T-helper 1 cell (primary cell): Measurements from ENCODE around the gene RSPH1.
A peak's percentile ranks its signal among the peaks of the same experiment; 100 is the strongest.

Experiments used
- DNase-seq, 5 donors: peaks; one replicate each; pipeline ENCODE4 v3.0.0-alpha.2; 2012 to 2020

The RSPH1 gene

DNA sequence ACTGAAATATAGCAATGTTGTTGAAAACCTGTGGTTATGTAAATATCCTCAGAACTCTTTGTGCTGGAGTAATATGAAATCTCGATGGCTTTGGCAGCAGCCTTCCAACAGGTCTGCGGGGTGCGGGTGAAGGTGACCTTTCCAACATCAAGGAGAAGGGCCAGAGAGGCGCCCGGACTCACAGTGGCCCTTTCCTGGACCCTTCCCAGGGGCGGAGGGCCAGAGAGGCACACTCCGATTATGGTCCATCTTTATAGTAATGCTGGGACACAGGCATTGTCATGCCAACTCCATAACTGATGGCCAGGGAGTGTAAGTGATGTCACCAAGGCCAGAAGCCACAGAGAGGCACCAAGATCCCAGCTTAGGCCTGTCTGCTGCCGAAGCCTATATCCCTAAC lies 35.7 kb upstream of the RSPH1 start:
- no peak for DNase-seq

DNA sequence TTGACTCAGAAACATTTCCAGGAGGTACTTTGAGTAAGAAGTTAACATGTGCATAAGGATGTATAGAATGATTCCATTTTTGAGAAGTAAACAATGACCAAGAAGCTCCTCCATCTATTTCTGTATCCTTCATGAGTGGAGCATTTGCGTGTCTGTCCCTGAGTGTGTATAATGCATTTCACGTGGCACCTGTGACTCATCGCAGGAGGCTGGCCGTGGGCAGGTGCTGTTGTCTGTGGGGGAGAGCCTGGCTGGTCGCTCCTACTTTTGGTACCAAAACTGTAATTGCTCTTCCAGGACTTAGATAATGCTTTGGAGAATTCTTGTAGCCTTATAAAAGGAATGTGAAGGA lies 34.1 kb upstream of the RSPH1 start:
- no peak for DNase-seq

DNA sequence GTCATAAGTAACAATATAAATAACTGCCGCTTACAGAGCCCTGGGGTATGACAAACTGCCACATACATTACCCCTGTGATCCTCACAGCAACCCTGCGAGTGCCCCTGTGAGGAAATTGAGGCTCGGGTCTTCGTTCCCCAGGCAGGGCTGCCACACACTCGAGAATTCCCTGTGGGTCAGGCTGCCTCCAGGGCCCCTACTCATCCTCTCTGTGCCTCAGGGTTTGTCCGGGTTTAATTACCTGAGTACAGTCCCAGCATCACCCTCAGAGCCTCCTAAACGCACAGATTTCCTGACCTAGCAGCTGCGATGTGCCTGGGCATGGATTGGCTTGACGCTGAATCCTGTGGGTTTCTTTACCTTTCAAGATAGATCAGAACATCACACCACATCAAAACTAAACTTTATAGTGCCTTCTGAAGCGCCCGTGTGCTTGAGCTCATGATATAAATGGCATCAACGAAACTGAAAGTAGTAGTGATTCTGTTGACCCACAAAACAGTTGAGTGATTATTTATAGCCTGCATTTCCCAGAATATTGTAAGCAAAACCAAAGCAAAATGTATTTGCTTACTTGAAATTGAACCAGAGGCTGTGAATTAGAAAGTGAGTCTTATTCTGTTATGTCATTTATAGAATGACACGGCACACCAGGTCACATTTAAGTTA lies 31.6 kb upstream of the RSPH1 start:
- peak in 4 of 5 donors; percentile 30 to 82 (median 48) for DNase-seq

DNA sequence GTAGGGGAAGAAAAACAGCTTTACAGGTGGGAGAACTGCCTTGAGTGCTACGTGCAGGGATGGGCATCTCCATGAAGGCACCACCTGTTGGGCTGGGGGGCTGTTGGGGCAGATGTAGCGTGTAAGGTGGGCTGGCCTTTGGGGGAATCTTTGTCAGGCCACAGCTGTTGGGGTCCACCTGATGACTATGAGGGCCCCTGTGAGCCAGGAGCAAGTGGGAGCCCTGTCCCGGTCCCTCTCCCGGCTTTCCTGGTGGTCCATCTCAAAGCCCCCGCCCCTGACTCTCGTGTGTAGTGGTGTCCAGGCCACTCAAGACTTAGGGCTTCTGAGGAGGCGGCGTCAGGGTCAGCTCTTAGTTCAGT lies 31.1 kb upstream of the RSPH1 start:
- DNase-seq = no peak

GRCh38 chr21:42526379-42526727 lies 30.3 kb upstream of the RSPH1 start:
- DNase-seq = no peak

DNA sequence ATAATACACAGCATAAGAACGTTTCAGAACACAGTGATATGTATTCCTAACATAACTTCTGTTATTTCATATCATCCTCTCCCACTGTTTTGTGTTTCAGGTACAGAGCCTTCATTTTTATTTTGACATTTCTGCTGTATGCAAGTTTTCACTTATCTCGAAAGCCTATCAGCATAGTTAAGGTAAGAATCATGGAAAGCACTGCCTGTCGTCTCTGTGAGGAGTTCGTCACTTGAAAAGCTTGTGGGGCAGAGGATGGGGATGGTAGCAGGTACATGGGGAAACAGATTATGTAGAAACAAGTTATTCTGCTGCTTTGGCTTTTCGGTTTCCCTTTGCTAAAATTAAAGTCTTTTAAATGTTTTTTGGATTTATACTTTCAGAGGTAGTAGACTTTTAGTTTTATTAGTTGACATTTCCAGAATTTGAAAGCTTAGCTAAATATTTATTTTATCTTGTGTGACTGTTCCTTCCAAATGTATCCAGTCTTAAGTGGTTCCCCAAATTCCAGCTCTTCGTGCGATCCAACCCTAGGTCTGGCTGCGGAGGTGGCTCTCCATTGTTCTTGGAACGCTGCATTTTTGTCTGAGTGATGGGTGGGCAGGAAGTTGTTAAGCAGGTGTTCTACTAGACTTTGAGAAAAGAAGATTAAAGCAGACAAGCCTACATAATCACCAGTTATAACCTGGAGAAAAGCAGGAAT lies 29.8 kb upstream of the RSPH1 start:
- DNase-seq = no peak

DNA sequence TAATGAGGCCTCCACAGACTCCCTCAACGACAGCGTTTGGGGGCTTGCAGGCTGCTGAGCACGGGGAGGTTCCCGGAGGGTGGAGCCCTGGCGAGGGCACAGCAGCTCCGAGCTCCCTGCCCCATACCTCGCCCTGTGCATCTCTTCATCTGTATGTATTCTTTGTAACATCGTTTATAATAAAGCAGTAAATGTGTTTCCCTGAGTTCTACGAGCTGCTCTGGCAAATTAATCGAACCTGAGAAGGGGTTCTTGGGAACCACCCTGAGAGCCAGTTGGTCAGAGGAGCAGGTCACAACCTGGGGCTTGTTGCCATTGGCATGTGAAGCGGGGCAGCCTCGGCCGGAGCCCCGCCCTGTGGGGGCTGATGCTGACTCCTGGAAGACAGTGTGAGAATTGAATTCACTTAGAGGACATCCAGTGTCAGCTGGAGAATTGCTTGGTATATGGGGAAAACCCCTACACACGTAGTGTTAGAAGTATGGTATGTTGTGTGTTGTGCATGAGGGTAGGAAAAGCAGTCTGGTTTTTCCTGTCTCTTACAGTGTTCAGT lies 29.1 kb upstream of the RSPH1 start:
- no peak for DNase-seq

GRCh38 chr21:42524341-42525028 lies 28.5 kb upstream of the RSPH1 start:
- no peak for DNase-seq

DNA sequence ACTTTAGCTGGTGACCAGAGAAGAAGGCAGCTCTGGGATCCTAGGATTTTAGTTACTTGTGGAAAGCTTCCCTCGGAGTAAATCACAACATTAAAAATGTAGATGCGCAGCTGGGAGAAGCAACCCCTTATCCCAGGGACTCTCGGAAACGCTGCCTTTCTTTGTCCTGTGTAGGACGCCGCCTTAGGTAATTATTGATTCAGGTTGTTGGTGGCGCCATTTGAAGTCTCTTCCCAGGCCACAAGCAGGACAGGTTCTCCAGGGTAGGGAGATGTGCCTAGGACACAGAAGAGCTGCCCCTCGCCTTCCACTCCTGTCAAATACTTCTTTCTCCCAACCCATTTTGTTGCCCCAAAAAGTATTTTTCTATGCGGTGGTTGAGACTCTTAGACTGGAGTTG lies 27.9 kb upstream of the RSPH1 start:
- DNase-seq = no peak

DNA sequence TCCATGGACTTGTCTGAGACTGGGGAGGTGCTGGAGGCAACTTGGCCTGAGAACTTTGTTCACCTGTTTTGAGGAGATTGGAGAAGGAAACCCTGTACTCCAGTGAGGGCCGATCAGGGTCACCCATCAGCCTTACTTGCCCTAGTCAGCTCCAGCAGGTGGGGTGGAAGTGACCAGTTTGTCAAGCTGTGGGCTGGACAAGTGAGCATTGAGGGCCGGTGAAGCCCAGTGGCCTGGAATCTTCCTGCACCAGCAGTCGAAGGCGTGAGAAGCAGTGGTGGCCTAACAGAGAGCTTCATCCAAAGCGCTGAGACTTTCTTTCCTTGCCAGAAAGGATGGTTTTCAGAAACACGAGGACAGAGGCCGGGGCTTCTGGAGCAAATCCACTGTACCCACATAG lies 27.2 kb upstream of the RSPH1 start:
- DNase-seq = no peak

GRCh38 chr21:42522771-42523170 lies 26.7 kb upstream of the RSPH1 start:
- no peak for DNase-seq

DNA sequence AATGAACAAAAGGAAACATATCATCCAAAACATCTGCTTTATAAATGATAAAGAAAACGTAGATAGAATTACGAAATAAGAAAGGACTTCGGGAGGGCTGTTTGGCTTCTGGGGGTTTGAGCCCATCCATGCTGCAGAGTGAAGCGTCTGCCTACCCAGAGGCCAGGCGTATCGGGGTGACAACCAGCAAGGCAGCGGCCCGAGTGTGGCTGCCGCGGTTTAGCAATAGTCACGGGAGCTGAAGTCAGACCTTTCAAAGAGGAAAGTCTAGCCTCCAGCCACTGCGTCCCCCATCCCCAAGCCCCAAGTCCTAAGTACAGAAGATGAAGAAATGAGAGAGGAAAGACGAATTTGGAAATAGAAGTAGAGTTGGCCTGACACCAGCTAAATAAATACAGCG lies 26.2 kb upstream of the RSPH1 start:
- DNase-seq = no peak

DNA sequence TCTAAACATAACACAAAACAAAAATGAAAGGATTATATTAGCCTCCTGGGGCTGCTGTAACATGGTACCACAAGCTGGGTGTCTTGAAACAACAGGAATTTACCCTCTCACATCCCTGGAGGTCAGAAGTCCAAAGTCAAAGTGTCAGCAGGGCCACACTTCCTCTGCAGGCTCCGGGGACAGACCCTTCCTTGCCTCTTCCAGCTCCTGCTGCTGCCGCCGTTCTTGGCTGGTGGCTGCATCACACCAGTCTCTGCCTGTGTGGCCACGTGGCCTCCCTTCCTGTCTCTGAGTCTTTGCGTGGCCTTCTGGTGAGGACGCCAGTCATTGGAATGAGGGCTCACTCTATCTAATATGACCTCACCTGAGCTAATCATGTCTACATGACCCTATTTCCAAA lies 25.8 kb upstream of the RSPH1 start:
- no peak for DNase-seq

DNA sequence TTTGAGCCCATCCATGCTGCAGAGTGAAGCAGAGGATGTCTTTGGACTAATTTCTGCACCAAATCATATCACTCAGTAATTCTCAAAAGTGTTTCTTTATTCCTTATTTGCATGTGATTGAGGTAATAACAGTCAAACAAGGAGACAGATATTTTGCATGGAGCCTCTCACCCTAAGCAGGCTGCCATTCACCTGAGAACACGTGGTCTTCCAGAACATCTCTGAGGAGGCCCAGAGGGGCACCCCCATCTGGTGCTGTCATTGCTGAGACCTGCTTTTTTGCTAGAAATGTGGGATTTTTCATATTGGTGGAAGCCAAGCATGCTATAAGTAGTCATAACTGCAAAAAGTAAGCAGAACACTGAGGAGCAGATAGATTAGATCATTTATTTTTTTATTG lies 25.4 kb upstream of the RSPH1 start:
- no peak for DNase-seq

DNA sequence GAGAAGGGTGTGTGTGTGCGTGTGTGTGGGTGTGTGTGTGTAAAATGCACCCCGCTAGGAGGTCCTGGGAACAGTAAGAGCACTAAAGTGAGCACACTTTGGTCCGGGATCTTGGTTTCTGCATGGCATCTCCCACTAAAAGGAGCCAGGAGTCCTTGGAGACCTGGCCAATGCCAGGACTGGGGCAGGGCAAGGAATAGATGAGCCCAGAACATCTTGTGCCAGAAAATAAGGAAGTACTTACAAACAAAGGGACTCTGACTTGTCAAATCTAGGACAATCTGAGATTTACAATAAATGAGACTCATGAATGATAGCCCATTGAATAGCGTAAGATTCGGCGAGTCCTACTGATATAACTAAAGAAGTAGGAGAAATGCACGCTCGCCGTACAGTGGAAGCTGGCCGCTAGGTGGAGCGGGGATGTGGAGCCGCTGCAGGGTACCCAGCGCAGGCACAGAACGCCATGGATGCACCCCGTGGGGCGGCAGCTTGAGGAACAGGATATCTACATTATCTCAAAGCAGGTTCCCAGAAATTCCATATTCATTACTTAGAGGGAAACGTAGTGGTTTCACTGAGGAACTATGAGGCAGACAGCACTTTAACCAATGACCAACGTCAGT lies 24.7 kb upstream of the RSPH1 start:
- DNase-seq = no peak

- no peak for DNase-seq
Measured at GRCh38 chr21:42518626-42519025, 22.6 kb upstream of the RSPH1 start.

GRCh38 chr21:42518215-42518614 lies 22.2 kb upstream of the RSPH1 start:
- DNase-seq = no peak

GRCh38 chr21:42515708-42516502 lies 19.9 kb upstream of the RSPH1 start:
- no peak for DNase-seq

- no peak for DNase-seq
Measured at GRCh38 chr21:42514883-42515228, 18.8 kb upstream of the RSPH1 start.

DNA sequence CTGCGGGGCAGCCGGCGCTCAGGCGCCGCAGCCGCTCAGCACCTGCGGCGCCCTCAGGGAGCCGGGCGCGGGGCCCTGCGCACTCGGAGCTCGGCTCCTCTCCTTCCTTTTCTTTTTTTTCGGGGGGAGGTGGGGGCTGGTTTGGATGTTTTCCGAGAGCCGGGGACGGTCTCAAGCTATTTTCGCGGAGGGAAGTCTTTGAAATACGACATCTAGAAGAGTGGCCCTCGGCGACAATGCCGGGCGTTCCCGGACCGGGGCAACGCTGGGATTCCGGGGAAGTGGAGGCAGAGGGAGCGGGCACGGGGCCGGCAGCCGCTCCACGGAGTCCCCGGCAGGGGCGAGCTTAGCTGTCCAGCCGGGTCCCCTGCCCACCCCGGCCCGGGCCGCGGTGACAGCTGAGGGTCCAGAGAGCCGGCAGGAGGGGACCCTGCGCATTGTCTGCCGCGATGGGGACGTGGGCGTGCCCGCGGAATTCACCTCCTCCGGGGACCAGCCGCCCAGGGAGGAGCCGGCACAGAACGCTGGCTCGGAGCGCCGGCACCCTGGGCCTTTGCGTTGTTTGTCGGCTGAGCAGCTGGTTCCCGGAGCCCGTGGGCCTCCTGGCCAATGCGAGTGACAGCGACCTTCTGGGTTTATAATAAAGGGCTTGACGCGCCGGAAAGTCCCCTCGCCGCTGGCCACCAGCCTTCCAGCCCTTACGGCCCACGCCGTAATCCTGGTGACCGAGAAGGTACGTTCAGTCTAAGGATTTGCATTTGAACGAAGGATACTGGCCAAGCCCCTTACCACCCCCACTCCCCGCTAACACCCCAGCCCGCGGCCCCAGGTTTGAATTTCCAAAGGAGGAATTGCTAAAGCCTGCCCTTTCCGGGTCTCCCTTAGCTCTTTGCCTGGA lies 18.2 kb upstream of the RSPH1 start:
- DNase-seq = peak; percentile 23 to 48 (median 42)

DNA sequence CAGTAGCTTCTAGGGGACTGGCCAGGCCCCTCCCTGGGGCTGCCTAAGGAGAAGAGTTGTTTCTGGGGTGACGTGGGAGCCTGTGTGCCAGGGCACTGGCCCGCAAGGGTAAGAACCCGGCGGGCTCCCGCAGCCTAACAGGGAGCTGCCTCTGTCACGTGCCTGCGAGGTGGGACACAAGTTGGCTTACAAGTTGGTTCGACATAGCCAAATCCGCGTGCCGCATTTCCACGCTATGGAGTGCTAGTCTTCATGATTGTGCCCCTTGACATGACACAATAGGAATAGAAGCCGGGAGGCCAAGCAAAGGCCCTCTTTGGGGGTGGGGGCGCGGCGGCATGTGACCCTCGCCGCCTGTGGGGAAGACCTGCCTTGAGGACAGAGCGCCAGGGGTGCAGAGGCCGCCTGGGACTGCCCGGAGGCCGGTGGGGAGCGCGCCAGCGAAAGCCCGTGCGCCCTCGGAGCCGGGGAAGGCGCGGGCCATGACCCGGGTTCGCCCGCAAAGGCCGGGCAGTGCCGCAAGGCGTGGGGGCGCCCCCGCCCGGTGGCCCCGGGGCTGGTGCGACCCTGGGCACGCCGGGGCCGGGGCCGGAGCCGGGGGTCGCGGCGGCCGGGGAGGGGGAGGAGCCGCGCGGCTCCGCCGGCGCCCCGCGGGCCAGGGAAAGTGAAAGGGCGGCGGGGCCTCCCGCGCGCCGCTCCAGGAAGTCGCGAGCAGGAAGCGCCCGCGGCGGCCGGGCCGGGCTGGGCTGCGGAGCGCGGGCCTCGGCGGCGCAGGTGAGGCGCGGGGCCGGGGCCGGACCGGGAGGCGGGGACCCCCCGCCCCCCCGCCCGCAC lies 17.3 kb upstream of the RSPH1 start, which contains the start of gene SLC37A1:
SLC37A1 (plus strand) TSS at position 702 of the 834 bp plus-strand sequence. CDS start 4,603 bp downstream, outside the sequence.
- DNase-seq = peak in 1 of 5 donors; percentile 45
